Measurements from ENCODE around the gene ANAPC15.

- TF ChIP-seq CTCF (conservative IDR thresholded peaks at IDR 0.05 in 1 of 2, IDR thresholded peaks at IDR 0.05 in 1 of 2; ENCODE audit: low read depth in 1 of 2, low read length in 2 of 2) (no peak), EZH2 (IDR thresholded peaks at IDR 0.05; ENCODE audit: low read length, missing control alignments) (no peak)
These were observed 27.5 kb downstream of the ANAPC15 start for GRCh38 chr11:72084965-72085364.
